Keratinocyte (primary cell): ENCODE measurements around the gene SUSD5. TPM values are rescaled to one million over a fixed set of nuclear protein-coding genes. Genes with fewer than 3 reads are reported as not detected.

Experiments
- DNase-seq: peaks from one replicate; pipeline ENCODE4 v3.0.0-alpha.2; 2011; ENCODE audit warnings: low read depth, missing footprints, low spot score
- FAIRE-seq: peaks from 2 replicates; lab custom pipeline; 2011; peaks lifted over from hg19 to GRCh38; lab: Jason Lieb, UNC
- H2AFZ ChIP-seq: 2 replicates; pipeline ENCODE4 v1.6.0; 2012; ENCODE audit warnings: low read length, control low read depth, inconsistent platforms; ENCODE audit not compliant: control insufficient read depth
- H3K27ac ChIP-seq: 2 replicates; pipeline ENCODE4 v1.5.1; 2011; ENCODE audit warnings: low read length; ENCODE audit not compliant: control insufficient read depth, insufficient read depth
- H3K27me3 ChIP-seq: 3 replicates; pipeline ENCODE4 v1.6.0; 2011; ENCODE audit warnings: low read length; ENCODE audit not compliant: control insufficient read depth, insufficient read depth; ENCODE audit errors: extremely low read depth
- H3K36me3 ChIP-seq, 2 experiments: 2 replicates in 1 of 2; 3 replicates in 1 of 2; pipeline ENCODE4 v1.5.1; 2011; ENCODE audit warnings: low read length in 2 of 2, mild to moderate bottlenecking in 1 of 2; ENCODE audit not compliant: control insufficient read depth in 2 of 2, insufficient read depth in 2 of 2; ENCODE audit errors: extremely low read depth in 1 of 2
- H3K4me1 ChIP-seq: 3 replicates; pipeline ENCODE4 v1.5.1; 2011; ENCODE audit warnings: low read length; ENCODE audit not compliant: control insufficient read depth, insufficient read depth; ENCODE audit errors: extremely low read depth
- H3K4me2 ChIP-seq: 3 replicates; pipeline ENCODE4 v1.6.0; 2011; ENCODE audit warnings: low read depth, low read length; ENCODE audit not compliant: control insufficient read depth, insufficient read depth; ENCODE audit errors: extremely low read depth
- H3K4me3 ChIP-seq, 3 experiments: fragments of 200-600 bp in 1 of 3; sonication (generic) in 1 of 3; 2 replicates in 2 of 3; 3 replicates in 1 of 3; pipeline ENCODE4 v1.5.1; 2011 to 2016; ENCODE audit warnings: low read length in 3 of 3, mild to moderate bottlenecking in 3 of 3, control low read depth in 2 of 3, inconsistent platforms in 1 of 3, low read depth in 1 of 3, mixed read lengths in 1 of 3, mixed run types in 1 of 3, moderate library complexity in 1 of 3; ENCODE audit not compliant: control insufficient read depth in 2 of 3, insufficient read depth in 2 of 3; ENCODE audit errors: extremely low read depth in 1 of 3
- H3K79me2 ChIP-seq: 2 replicates; pipeline ENCODE4 v1.6.0; 2012; ENCODE audit warnings: low read length; ENCODE audit not compliant: control insufficient read depth, insufficient read depth
- H3K9ac ChIP-seq: 3 replicates; pipeline ENCODE4 v1.6.0; 2011; ENCODE audit warnings: low read length; ENCODE audit not compliant: control insufficient read depth, insufficient read depth; ENCODE audit errors: extremely low read depth
- H3K9me1 ChIP-seq: 3 replicates; pipeline ENCODE4 v1.6.0; 2011; ENCODE audit warnings: low read length; ENCODE audit not compliant: control insufficient read depth, insufficient read depth; ENCODE audit errors: extremely low read depth
- H3K9me3 ChIP-seq: 2 replicates; pipeline ENCODE4 v1.5.1; 2012; ENCODE audit warnings: low read depth, low read length; ENCODE audit not compliant: control insufficient read depth
- H4K20me1 ChIP-seq: 3 replicates; pipeline ENCODE4 v1.6.0; 2011; ENCODE audit warnings: low read length; ENCODE audit not compliant: control insufficient read depth, insufficient read depth; ENCODE audit errors: extremely low read depth
- EZH2 ChIP-seq: IDR thresholded peaks from one replicate; pipeline ENCODE4 v1.6.1; 2012; ENCODE audit warnings: inconsistent platforms, mild to moderate bottlenecking, low read length, moderate library complexity
- dilution Hi-C: fragments of 300-500 bp; cut with MboI; formaldehyde crosslinking; loops from one replicate; pipeline ENCODE4 v1.7.0; 2020; ENCODE audit warnings: low sequenced_read_pairs; ENCODE audit not compliant: extremely low pct_ligation_motif_present
- polyA plus RNA-seq, 5 experiments: library from polyadenylated mRNA; depleted of rRNA in 3 of 5; stranded (reverse) in 3 of 5; stranded (forward) in 1 of 5; unstranded in 1 of 5; fragments of >200 nt; gene quantifications; 1 replicate in 1 of 5; 2 replicates in 3 of 5; 3 replicates in 1 of 5; pipeline versions ENCODE4 v1.2.1 to v1.2.3, GENCODE V29; 2011 to 2012; ENCODE audit warnings: missing spikeins in 2 of 5, low read depth in 1 of 5, low replicate concordance in 1 of 5
- TF ChIP-seq, protein P1 (sequence below), 3 experiments: IDR thresholded peaks in 1 of 3; conservative IDR thresholded peaks in 1 of 3; optimal IDR thresholded peaks in 1 of 3; 2 replicates in 2 of 3; 3 replicates in 1 of 3; pipeline versions ENCODE3 to v1.5.1; 2011; ENCODE audit warnings: low read length in 3 of 3, mild to moderate bottlenecking in 3 of 3, moderate library complexity in 2 of 3, control low read depth in 1 of 3, inconsistent platforms in 1 of 3; ENCODE audit not compliant: insufficient read depth in 2 of 3; ENCODE audit errors: extremely low read depth in 1 of 3

The SUSD5 gene
- polyA plus RNA-seq, 1 donor (not counting 4 experiments of a cell fraction or from before 2014, with no cell fraction given), result 0.05 TPM

DNA sequence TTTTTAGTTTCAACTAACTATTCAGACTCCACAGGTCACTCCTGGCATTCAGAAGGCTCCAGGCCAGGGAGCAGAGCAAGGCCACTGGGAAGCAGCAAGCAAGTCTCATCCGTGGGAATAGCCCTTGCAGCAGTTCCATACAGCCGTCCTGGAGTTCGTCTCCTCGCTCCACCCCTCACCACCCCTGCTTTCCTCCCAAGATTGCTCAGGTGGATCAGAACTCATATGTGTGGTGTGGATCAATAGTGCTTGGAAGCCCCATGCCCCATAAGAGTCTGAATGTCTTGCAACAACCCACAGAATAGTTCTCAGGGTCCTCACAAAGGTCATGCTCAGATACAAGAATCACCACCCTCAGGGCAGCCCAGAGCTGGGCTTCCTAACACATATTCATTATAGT is 44.5 kb downstream of the SUSD5 start:
- H3K9me1 ChIP-seq, result no peaks in the 10 kb centered on the region
- dilution Hi-C loops, result no loop called here
- no peak for TF ChIP-seq EZH2
- TF ChIP-seq, protein P1, sequence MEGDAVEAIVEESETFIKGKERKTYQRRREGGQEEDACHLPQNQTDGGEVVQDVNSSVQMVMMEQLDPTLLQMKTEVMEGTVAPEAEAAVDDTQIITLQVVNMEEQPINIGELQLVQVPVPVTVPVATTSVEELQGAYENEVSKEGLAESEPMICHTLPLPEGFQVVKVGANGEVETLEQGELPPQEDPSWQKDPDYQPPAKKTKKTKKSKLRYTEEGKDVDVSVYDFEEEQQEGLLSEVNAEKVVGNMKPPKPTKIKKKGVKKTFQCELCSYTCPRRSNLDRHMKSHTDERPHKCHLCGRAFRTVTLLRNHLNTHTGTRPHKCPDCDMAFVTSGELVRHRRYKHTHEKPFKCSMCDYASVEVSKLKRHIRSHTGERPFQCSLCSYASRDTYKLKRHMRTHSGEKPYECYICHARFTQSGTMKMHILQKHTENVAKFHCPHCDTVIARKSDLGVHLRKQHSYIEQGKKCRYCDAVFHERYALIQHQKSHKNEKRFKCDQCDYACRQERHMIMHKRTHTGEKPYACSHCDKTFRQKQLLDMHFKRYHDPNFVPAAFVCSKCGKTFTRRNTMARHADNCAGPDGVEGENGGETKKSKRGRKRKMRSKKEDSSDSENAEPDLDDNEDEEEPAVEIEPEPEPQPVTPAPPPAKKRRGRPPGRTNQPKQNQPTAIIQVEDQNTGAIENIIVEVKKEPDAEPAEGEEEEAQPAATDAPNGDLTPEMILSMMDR (optimal IDR thresholded peaks at IDR 0.05 in 1 of 3, IDR thresholded peaks at IDR 0.05 in 1 of 3, conservative IDR thresholded peaks at IDR 0.05 in 1 of 3; ENCODE audit: extremely low read depth in 1 of 3, insufficient read depth in 2 of 3, low read length in 3 of 3), result no peak
- H3K27ac ChIP-seq, result no peak overlapping the region
- H2AFZ ChIP-seq, result no peak overlapping the region
- no peak for FAIRE-seq
- no peak overlapping the region for H3K4me3 ChIP-seq
- H3K36me3 ChIP-seq, result no peaks in the 10 kb centered on the region
- no peaks in the 10 kb centered on the region for H3K4me1 ChIP-seq
- no peak overlapping the region for H3K4me2 ChIP-seq
- H3K79me2 ChIP-seq, result no peaks in the 10 kb centered on the region
- H4K20me1 ChIP-seq, result no peaks in the 10 kb centered on the region
- H3K9ac ChIP-seq, result no peak overlapping the region
- no peaks in the 10 kb centered on the region for H3K9me3 ChIP-seq
- peaks cover 6% of the 10 kb centered on the region for H3K27me3 ChIP-seq
- no peak for DNase-seq

DNA sequence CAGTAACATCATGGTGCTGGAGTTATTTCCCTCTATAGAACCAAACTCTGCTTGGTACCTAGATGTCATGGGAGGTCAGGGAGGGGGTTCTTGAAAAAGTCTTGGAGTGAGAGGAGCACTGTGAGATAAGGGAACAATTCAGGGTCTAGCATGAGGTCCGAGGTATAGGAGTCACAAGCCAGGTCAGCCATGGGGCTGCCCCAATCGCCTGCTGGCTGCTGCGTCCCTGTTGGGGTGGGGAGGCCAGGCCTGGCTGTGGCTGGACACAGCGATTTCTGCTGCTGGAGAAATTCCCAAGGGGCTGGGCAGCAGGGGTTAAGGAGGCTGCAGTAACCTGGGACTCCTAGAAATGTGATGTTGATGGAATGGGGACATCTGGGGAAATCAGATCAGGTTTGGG is 44.9 kb downstream of the SUSD5 start:
- TF ChIP-seq EZH2, result no peak
- TF ChIP-seq, protein P1 (optimal IDR thresholded peaks at IDR 0.05 in 1 of 3, IDR thresholded peaks at IDR 0.05 in 1 of 3, conservative IDR thresholded peaks at IDR 0.05 in 1 of 3; ENCODE audit: extremely low read depth in 1 of 3, insufficient read depth in 2 of 3, low read length in 3 of 3), result no peak
- dilution Hi-C loops, result no loop called here
- H3K79me2 ChIP-seq, result no peaks in the 10 kb centered on the region
- no peaks in the 10 kb centered on the region for H4K20me1 ChIP-seq
- H3K36me3 ChIP-seq, result no peaks in the 10 kb centered on the region
- FAIRE-seq (no peak), DNase-seq (no peak)
- no peaks in the 10 kb centered on the region for H3K9me1 ChIP-seq
- no peak overlapping the region for H3K4me2 ChIP-seq
- H2AFZ ChIP-seq, result no peak overlapping the region
- H3K27me3 ChIP-seq, result peaks cover 6% of the 10 kb centered on the region
- no peak overlapping the region for H3K27ac ChIP-seq
- H3K9me3 ChIP-seq, result no peaks in the 10 kb centered on the region
- H3K9ac ChIP-seq, result no peak overlapping the region
- no peak overlapping the region for H3K4me3 ChIP-seq
- no peaks in the 10 kb centered on the region for H3K4me1 ChIP-seq
